Spleen (tissue), 11 donors: ENCODE measurements around the gene ZNF655. TPM values are rescaled to one million over a fixed set of nuclear protein-coding genes. Genes with fewer than 3 reads are reported as not detected.

ENCODE experiments used
- DNase-seq: peaks from one replicate; pipeline ENCODE4 v3.0.0-alpha.2; 2020
- H3K27ac ChIP-seq, 8 donors: fragments of 200-600 bp; sonication (generic) in 7 of 8; 1 replicate in 4 of 8; 2 replicates in 4 of 8; pipeline versions ENCODE4 v1.5.0 to v1.8.0; 2016 to 2021; ENCODE audit warnings: inconsistent platforms in 4 of 8, mild to moderate bottlenecking in 4 of 8, moderate library complexity in 1 of 8
- H3K27me3 ChIP-seq, 7 donors: fragments of 200-600 bp; sonication (generic) in 6 of 7; replicated peaks in 1 of 7; 1 replicate in 4 of 7; 2 replicates in 3 of 7; pipeline versions ENCODE4 v1.5.0 to v1.8.0; 2016 to 2021; ENCODE audit warnings: inconsistent platforms in 3 of 7, mild to moderate bottlenecking in 1 of 7
- H3K36me3 ChIP-seq, 6 donors: fragments of 200-600 bp; sonication (generic) in 5 of 6; 1 replicate in 4 of 6; 2 replicates in 2 of 6; pipeline versions ENCODE4 v1.5.0 to v1.8.0; 2016 to 2021; ENCODE audit warnings: inconsistent platforms in 2 of 6
- H3K4me1 ChIP-seq, 6 donors: fragments of 200-600 bp; sonication (generic) in 5 of 6; 1 replicate in 3 of 6; 2 replicates in 3 of 6; pipeline versions ENCODE4 v1.5.0 to v1.8.0; 2016 to 2021; ENCODE audit warnings: inconsistent platforms in 3 of 6
- H3K4me3 ChIP-seq, 8 donors: fragments of 200-600 bp; sonication (generic) in 7 of 8; 1 replicate in 4 of 8; 2 replicates in 4 of 8; pipeline versions ENCODE4 v1.5.0 to v1.8.0; 2016 to 2021; ENCODE audit warnings: inconsistent platforms in 4 of 8, mild to moderate bottlenecking in 4 of 8, moderate library complexity in 2 of 8
- H3K9me3 ChIP-seq, 8 donors: fragments of 200-600 bp; sonication (generic) in 7 of 8; 1 replicate in 4 of 8; 2 replicates in 4 of 8; pipeline versions ENCODE4 v1.5.0 to v1.8.0; 2016 to 2021; ENCODE audit warnings: inconsistent platforms in 4 of 8
- CTCF ChIP-seq, 11 experiments: fragments of 200-600 bp in 7 of 11; fragments of 450-650 bp in 4 of 11; sonication (generic) in 4 of 11; IDR thresholded peaks in 8 of 11; conservative IDR thresholded peaks in 3 of 11; 1 replicate in 7 of 11; 2 replicates in 4 of 11; pipeline versions ENCODE4 v1.4.0 to v1.8.0; 2016 to 2021; ENCODE audit warnings: antibody characterized with exemption in 11 of 11, inconsistent platforms in 4 of 11, mild to moderate bottlenecking in 1 of 11
- POLR2A ChIP-seq, 3 donors: fragments of 450-650 bp; IDR thresholded peaks; one replicate each; pipeline ENCODE4 v1.5.1; 2017; ENCODE audit warnings: antibody characterized with exemption in 3 of 3, mild to moderate bottlenecking in 1 of 3
- POLR2AphosphoS5 ChIP-seq, 3 donors: sonication (generic); formaldehyde crosslinking; IDR thresholded peaks; one replicate each; pipeline ENCODE4 v1.5.1; 2017; ENCODE audit warnings: antibody characterized with exemption in 3 of 3
- WGBS, 5 donors: extraction: QIAGEN DNeasy Blood & Tissue Kit in 3 of 5; methylation state at CpG; one replicate each; pipeline versions ENCODE4 v1.1.5 to v1.1.7; 2013 to 2018; 5-methylcytosine and 5-hydroxymethylcytosine counted together
- intact Hi-C: fragments of 100-400 bp; cut with DNase I; formaldehyde crosslinking; loops from one replicate; pipeline ENCODE4 v1.15.0; 2023; ENCODE audit warnings: low total_unique reads
- polyA plus RNA-seq, 3 donors: library from polyadenylated mRNA; stranded (reverse); fragments of 200-250 nt; gene quantifications; one replicate each; pipeline ENCODE4 v1.2.1, GENCODE V29; 2013
- total RNA-seq, 7 donors: library from RNA; depleted of rRNA in 3 of 7; stranded (reverse); fragments of >200 nt in 3 of 7; fragmentation: NEBNext Ultra II Directional in 4 of 7; extraction: Animal tissue kit (Norgen Biotek cat#: 25700) in 4 of 7; gene quantifications; one replicate each; pipeline versions ENCODE4 v1.1.0 to v1.2.1, GENCODE V29; 2016 to 2021
- donor health status: healthy with polysubstance abuse.
- donor health status: DM: no; HTN: no; CAD: no; lungs with moderate emphysema.
- donor health status: DM: no; HTN: no; CAD: no.
- donor health status: Bipolar disorder and iron deficiency.
- donor health status: healthy.
- donor health status: DM: no; HTN: no; CAD: no.
- donor health status: DM: yes; HTN: yes; CAD: no.

The ZNF655 gene
- total and polyA plus RNA-seq, 10 donors: 34.5 to 176 (median 86.6) TPM

- 70 to 81% (median 78%) methylated on average over 7 of the region's 7 CpGs for WGBS, 5 donors
- H3K36me3 ChIP-seq: no peaks in the 10 kb centered on the region
- intact Hi-C loops: no loop called here
Observed at GRCh38 chr7:99601656-99602310, 43.3 kb downstream of the ZNF655 start.

GRCh38 chr7:99605527-99605926 lies 47.1 kb downstream of the ZNF655 start:
- H3K4me3 ChIP-seq: no peak overlapping the region
- H3K27ac ChIP-seq: no peak overlapping the region
- intact Hi-C loops: no loop called here
- 93 to 95% (median 94%) methylated on average over 7 of the region's 7 CpGs for WGBS, 5 donors
- no peaks in the 10 kb centered on the region for H3K4me1 ChIP-seq
- H3K27me3 ChIP-seq: no peaks in the 10 kb centered on the region
- no peaks in the 10 kb centered on the region for H3K9me3 ChIP-seq
- H3K36me3 ChIP-seq: no peaks in the 10 kb centered on the region
- no peak for DNase-seq
- TF ChIP-seq POLR2A (IDR thresholded peaks at IDR 0.05) (no peak), CTCF (IDR thresholded peaks at IDR 0.05 in 8 of 11, conservative IDR thresholded peaks at IDR 0.05 in 3 of 11) (no peak), POLR2AphosphoS5 (IDR thresholded peaks at IDR 0.05) (no peak)

More at GRCh38 chr7:99601656-99602310, 43.3 kb downstream of the ZNF655 start:
- no peak overlapping the region for H3K4me3 ChIP-seq
- no peak overlapping the region for H3K27ac ChIP-seq
- H3K9me3 ChIP-seq: no peaks in the 10 kb centered on the region
- no peak for TF ChIP-seq POLR2A (IDR thresholded peaks at IDR 0.05)
- TF ChIP-seq POLR2AphosphoS5 (IDR thresholded peaks at IDR 0.05): no peak
- no peak for TF ChIP-seq CTCF (IDR thresholded peaks at IDR 0.05 in 8 of 11, conservative IDR thresholded peaks at IDR 0.05 in 3 of 11)
- no peaks in the 10 kb centered on the region for H3K27me3 ChIP-seq
- DNase-seq: no peak
- no peaks in the 10 kb centered on the region for H3K4me1 ChIP-seq

GRCh38 chr7:99606531-99606930 lies 48.1 kb downstream of the ZNF655 start:
- intact Hi-C loops: no loop called here
- 74 to 91% (median 78%) methylated on average over 8 of the region's 8 CpGs for WGBS, 5 donors
- no peak for DNase-seq

More at GRCh38 chr7:99606531-99606930, 48.1 kb downstream of the ZNF655 start:
- Histone ChIP-seq H3K4me1 (no peaks in the 10 kb centered on the region), H3K27me3 (no peaks in the 10 kb centered on the region), H3K36me3 (no peaks in the 10 kb centered on the region), H3K4me3 (no peak overlapping the region), H3K27ac (no peak overlapping the region), H3K9me3 (no peaks in the 10 kb centered on the region)
- TF ChIP-seq POLR2A (IDR thresholded peaks at IDR 0.05) (no peak), CTCF (IDR thresholded peaks at IDR 0.05 in 8 of 11, conservative IDR thresholded peaks at IDR 0.05 in 3 of 11) (no peak), POLR2AphosphoS5 (IDR thresholded peaks at IDR 0.05) (no peak)
